Measurements from ENCODE around the gene PASK.

The PASK gene

DNA sequence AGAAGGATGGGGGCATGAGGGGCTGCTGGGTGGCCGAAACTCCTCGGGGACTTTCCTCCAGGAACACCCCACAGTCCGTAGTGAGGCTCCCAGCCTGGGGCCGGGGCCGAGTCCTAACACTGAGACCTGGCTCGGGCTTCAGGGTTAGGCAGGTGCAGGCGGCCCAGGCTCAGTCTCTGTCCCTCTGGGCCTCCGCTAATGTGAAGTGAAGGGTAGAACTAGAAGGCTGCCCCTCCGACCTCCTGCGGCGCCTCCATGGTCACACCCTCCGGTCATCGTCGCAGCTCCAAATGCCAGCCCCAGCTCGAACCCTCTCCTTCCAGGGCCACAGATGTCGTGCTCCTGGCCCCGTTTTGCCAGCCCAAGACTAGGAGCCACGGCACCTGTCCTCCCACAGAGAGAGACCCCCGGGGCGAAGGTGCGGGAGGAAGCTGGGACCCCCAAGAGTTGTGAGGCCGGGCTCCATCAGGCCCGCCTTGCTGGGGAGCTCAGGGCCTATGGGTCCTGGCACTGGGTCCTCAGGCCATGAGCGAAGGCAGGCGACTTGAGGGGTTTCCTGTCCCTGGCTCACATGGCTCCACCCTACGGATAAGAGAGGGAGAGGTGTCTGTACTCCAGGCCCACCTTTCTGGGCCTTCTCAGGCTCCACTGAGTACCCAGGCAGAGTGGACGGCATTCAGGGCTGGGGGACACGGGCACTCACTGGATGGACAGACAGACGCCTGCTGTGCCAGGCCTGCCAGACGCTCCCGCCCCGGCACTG, 40.0 kb upstream of the PASK start:
- no peak overlapping the region for H3K4me3 ChIP-seq (ENCODE audit: low read length)
- H3K36me3 ChIP-seq (ENCODE audit: insufficient read depth, low read depth, low read length), result no peaks in the 10 kb centered on the region
- peaks cover 4% of the 10 kb centered on the region; the same call in 1 of the 2 replicates for H3K4me1 ChIP-seq (ENCODE audit: insufficient read depth, low read length)
- H3K9ac ChIP-seq (ENCODE audit: low read depth, low read length), result no peak overlapping the region
- no peaks in the 10 kb centered on the region for H3K27me3 ChIP-seq (ENCODE audit: insufficient read depth, low read length)
- no peaks in the 10 kb centered on the region for H3K9me3 ChIP-seq (ENCODE audit: insufficient read depth, low read depth, low read length)
- H3K27ac ChIP-seq (ENCODE audit: low read length), result no peak overlapping the region

DNA sequence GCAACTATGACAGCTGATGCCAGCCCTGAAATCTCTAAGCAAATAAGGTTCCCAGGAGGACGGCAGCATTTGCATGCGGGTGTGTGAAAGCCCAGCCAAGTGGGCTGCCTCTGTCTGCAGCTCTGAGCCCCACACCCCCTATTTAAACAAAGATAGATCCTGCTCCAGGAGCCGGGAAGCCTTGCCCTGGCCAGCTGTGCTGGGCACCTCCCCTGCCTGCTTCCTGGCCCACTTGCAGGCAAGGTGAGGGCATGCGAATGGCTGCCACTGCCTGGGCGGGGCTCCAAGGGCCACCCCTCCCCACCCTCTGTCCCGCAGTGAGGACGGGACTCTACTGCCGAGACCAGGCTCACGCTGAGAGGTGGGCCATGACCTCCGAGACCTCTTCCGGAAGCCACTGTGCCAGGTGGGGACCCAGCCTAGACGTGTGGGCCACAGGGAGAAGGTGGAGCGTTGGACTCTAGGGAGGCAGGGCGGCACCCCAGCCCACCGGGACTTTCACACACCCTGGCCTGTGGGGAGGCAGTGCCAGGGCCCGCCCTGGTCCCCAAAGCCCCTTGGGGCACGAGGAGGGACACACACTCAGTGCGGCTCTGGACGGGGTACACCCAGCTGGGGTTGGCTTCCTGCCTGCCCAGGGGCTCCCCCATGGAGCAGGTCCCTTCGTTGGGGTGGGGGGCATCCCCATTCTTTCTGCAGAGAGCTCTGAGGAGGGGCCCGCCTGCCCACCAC, 39.3 kb upstream of the PASK start, which contains the start of gene ANO7:
ANO7 (plus strand) TSS at position 317 of the 732 bp plus-strand sequence. CDS start 1,387 bp downstream, outside the sequence.
- Histone ChIP-seq H3K4me3 (ENCODE audit: low read length) (no peak within 1 kb of the TSS; the same call in 1 of the 2 replicates), H3K4me1 (ENCODE audit: insufficient read depth, low read length) (peaks cover 4% of the 10 kb centered on the region; the same call in 1 of the 2 replicates), H3K9ac (ENCODE audit: low read depth, low read length) (no peak within 1 kb of the TSS), H3K27me3 (ENCODE audit: insufficient read depth, low read length) (no peaks in the 10 kb centered on the region), H3K27ac (ENCODE audit: low read length) (no peak within 1 kb of the TSS), H3K9me3 (ENCODE audit: insufficient read depth, low read depth, low read length) (no peaks in the 10 kb centered on the region), H3K36me3 (ENCODE audit: insufficient read depth, low read depth, low read length) (no peaks in the 10 kb centered on the region)

DNA sequence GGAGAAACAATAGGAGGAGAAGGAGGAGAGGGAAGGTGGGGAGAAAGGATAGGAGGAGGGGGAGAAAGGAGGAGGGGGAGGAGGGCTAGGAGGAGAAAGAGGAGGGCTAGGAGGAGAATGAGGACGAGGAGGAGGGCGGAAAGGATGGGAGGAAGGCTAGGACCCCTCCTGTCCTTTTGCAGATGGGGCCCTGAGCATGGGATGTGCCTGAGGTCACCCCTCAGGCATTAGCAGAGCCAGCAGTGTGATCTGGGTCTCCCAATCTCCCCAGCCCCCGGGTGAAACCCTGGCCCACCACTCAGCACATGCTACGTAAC, 38.6 kb upstream of the PASK start:
- no peak overlapping the region for H3K9ac ChIP-seq (ENCODE audit: low read depth, low read length)
- H3K27me3 ChIP-seq (ENCODE audit: insufficient read depth, low read length), result no peaks in the 10 kb centered on the region
- no peaks in the 10 kb centered on the region for H3K9me3 ChIP-seq (ENCODE audit: insufficient read depth, low read depth, low read length)
- no peaks in the 10 kb centered on the region for H3K36me3 ChIP-seq (ENCODE audit: insufficient read depth, low read depth, low read length)
- no peak overlapping the region for H3K27ac ChIP-seq (ENCODE audit: low read length)
- H3K4me3 ChIP-seq (ENCODE audit: low read length), result no peak overlapping the region; the same call in 1 of the 2 replicates
- H3K4me1 ChIP-seq (ENCODE audit: insufficient read depth, low read length), result peaks cover 4% of the 10 kb centered on the region; the same call in 1 of the 2 replicates

DNA sequence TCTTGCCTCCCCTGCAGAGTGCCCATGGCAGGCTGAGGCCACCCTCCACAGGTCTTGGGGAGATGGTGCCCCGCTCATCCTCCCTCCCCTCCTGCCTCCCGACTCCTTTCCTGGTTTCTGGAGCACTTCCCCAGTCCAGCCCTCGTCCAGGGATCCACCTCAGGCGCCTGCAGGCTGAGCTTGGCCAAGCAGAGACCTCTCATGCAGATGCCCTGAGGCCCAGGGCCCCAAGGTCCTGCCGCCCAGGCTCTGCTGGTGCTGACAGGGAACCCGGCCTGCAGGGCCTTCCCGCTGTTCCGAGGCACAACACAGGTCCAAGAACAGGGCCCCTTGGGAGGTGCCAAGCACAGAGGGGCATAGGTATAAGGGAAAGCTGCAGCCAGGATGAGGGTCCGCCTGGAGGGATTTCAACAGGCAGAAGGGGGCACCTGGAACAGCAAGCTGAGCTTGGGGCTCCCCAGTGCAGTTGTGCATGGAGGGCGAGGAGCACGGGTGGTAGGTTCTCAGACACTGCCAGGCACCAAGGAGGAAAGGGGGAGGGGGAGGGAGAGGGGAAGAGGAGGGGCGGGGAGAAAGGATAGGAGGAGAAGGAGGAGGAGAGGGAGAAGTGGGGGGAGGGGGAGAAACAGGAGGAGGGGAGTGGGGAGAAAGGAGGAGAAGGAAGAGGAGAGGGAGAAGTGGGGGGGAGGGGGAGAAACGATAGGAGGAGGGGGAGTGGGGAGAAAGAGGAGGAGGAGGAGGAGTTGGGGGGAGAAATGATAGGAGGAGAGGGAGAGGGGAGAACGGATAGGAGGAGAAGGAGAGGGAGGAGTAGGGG, 38.0 kb upstream of the PASK start:
- H3K9me3 ChIP-seq (ENCODE audit: insufficient read depth, low read depth, low read length), result no peaks in the 10 kb centered on the region
- H3K4me3 ChIP-seq (ENCODE audit: low read length), result no peak overlapping the region
- H3K27me3 ChIP-seq (ENCODE audit: insufficient read depth, low read length), result no peaks in the 10 kb centered on the region
- H3K4me1 ChIP-seq (ENCODE audit: insufficient read depth, low read length), result peaks cover 4% of the 10 kb centered on the region; the same call in 1 of the 2 replicates
- H3K9ac ChIP-seq (ENCODE audit: low read depth, low read length), result no peak overlapping the region
- H3K27ac ChIP-seq (ENCODE audit: low read length), result no peak overlapping the region
- no peaks in the 10 kb centered on the region for H3K36me3 ChIP-seq (ENCODE audit: insufficient read depth, low read depth, low read length)

DNA sequence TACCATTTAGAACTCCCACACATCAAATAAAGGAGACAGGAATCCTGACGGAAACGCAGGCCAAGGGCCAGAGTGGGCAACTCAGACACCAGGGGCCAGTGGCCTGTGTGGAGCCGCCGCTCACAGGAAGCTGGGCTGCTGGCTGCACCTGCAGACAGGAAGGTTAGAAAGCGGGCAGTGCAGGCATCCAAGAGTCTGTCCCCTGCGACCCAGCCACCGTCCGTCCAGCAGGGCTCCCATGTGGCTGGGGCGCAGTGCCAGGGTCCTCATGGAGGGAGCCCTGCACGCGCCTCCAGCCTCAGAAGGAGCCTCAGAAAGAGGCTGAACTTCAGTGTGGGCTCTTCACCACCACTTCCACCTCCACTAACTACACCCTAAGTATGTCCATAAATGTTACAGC, 36.7 kb upstream of the PASK start:
- H3K4me3 ChIP-seq (ENCODE audit: low read length), result no peak overlapping the region
- no peak overlapping the region for H3K27ac ChIP-seq (ENCODE audit: low read length)

DNA sequence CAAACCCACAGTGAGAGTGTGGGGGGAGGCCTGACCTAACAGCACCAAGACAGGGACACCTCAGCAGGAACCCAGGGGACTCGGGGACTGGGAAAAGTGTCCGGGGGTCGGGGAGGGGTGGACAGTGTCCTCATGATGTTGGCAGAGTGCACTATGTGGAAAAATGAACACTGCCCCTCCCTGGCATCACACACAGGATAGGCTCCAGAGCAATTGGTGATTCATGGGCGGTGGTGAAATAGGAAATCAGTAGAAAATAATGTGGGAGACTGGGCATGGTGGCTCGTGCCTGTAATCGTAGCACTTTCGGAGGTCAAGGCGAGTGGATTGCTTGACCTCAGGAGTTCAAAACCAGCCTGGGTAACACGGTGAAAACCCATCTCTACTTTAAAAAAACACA, 35.6 kb upstream of the PASK start:
- H3K9me3 ChIP-seq (ENCODE audit: insufficient read depth, low read depth, low read length), result no peaks in the 10 kb centered on the region
- H3K9ac ChIP-seq (ENCODE audit: low read depth, low read length), result no peak overlapping the region
- H3K27me3 ChIP-seq (ENCODE audit: insufficient read depth, low read length), result no peaks in the 10 kb centered on the region
- H3K4me3 ChIP-seq (ENCODE audit: low read length), result no peak overlapping the region
- H3K36me3 ChIP-seq (ENCODE audit: insufficient read depth, low read depth, low read length), result no peaks in the 10 kb centered on the region
- no peak overlapping the region for H3K27ac ChIP-seq (ENCODE audit: low read length)
- peaks cover 4% of the 10 kb centered on the region; the same call in 1 of the 2 replicates for H3K4me1 ChIP-seq (ENCODE audit: insufficient read depth, low read length)

More for the DNA sequence above, 36.7 kb upstream of the PASK start:
- Histone ChIP-seq H3K27me3 (ENCODE audit: insufficient read depth, low read length) (no peaks in the 10 kb centered on the region), H3K9ac (ENCODE audit: low read depth, low read length) (no peak overlapping the region), H3K4me1 (ENCODE audit: insufficient read depth, low read length) (peaks cover 4% of the 10 kb centered on the region; the same call in 1 of the 2 replicates), H3K36me3 (ENCODE audit: insufficient read depth, low read depth, low read length) (no peaks in the 10 kb centered on the region), H3K9me3 (ENCODE audit: insufficient read depth, low read depth, low read length) (no peaks in the 10 kb centered on the region)

DNA sequence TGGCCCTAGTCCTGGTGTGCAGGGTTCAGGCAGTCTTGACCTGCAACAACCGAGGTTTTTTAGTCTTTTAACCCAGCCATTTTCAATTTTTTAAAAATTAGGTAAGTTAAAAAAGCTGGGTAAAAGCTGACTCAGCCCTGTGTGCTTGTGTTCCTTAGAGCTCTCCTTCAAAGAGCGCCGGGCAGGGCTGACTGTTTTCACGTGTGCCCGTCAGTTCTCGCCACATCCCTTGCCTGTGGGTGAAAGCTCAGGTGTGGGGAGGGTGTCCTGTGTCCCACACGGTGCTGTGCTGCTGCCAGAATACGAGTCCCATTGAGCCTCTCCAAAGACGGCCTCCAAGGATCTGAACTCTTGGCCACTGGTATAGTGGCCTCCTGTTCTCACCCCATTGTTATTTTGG, 33.9 kb upstream of the PASK start:
- Histone ChIP-seq H3K27me3 (ENCODE audit: insufficient read depth, low read length) (no peaks in the 10 kb centered on the region), H3K4me1 (ENCODE audit: insufficient read depth, low read length) (peaks cover 2% of the 10 kb centered on the region; the same call in 1 of the 2 replicates), H3K27ac (ENCODE audit: low read length) (no peak overlapping the region)

DNA sequence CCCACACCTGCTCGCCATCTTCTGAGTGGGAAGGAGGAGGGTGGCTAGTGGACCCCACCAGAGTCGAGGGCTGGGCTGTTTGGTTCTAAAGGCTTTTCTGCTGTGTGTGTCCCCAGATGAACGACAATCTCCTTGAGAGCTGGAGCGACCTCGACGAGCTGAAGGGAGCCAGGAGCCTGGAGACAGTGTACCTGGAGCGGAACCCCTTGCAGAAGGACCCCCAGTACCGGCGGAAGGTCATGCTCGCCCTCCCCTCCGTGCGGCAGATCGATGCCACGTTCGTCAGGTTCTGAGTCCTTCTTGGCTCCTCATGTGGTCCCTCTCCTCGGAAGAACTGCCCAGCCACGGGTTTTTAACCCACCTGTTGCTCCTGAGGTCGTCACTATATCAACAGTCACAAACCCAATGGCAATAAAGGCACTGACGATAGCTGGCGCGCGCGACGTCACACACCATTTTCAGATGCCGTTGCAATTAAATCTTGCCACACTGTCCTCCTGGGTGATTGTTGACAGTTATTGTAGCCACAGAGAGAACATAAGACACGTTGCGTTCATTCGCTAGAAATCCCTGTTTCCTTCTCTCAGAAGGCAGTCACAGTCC, 33.4 kb upstream of the PASK start:
- H3K9me3 ChIP-seq (ENCODE audit: insufficient read depth, low read depth, low read length), result no peaks in the 10 kb centered on the region
- no peak overlapping the region for H3K4me3 ChIP-seq (ENCODE audit: low read length)
- no peak overlapping the region for H3K9ac ChIP-seq (ENCODE audit: low read depth, low read length)
- no peaks in the 10 kb centered on the region for H3K4me1 ChIP-seq (ENCODE audit: insufficient read depth, low read length)
- no peaks in the 10 kb centered on the region for H3K36me3 ChIP-seq (ENCODE audit: insufficient read depth, low read depth, low read length)
- no peaks in the 10 kb centered on the region for H3K27me3 ChIP-seq (ENCODE audit: insufficient read depth, low read length)
- no peak overlapping the region for H3K27ac ChIP-seq (ENCODE audit: low read length)

More for the DNA sequence above, 33.9 kb upstream of the PASK start:
- no peak overlapping the region for H3K4me3 ChIP-seq (ENCODE audit: low read length)
- no peaks in the 10 kb centered on the region for H3K9me3 ChIP-seq (ENCODE audit: insufficient read depth, low read depth, low read length)
- H3K9ac ChIP-seq (ENCODE audit: low read depth, low read length), result no peak overlapping the region
- no peaks in the 10 kb centered on the region for H3K36me3 ChIP-seq (ENCODE audit: insufficient read depth, low read depth, low read length)

DNA sequence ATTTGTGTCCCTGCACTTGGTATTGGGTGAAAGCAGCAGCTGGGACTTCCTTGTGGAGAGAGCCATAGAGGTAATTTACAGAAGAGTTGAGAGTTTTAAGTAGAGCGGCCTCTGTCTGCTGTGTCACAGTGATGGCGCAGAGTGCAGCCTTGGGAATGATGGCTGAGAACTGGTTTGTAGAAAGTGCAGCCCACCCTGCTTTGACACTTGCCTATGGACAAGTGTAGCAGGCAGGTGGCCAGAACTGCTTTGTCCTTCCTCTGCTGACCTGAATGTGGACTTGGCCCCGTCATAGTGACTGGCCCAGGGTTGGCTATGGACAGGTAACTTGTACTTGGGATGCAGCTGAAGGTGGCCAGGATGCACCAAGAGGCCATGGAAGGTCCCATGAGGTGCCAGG, 32.9 kb upstream of the PASK start:
- no peaks in the 10 kb centered on the region for H3K4me1 ChIP-seq (ENCODE audit: insufficient read depth, low read length)
- no peaks in the 10 kb centered on the region for H3K36me3 ChIP-seq (ENCODE audit: insufficient read depth, low read depth, low read length)
- no peaks in the 10 kb centered on the region for H3K27me3 ChIP-seq (ENCODE audit: insufficient read depth, low read length)
- no peak overlapping the region for H3K27ac ChIP-seq (ENCODE audit: low read length)
- H3K9me3 ChIP-seq (ENCODE audit: insufficient read depth, low read depth, low read length), result no peaks in the 10 kb centered on the region
- no peak overlapping the region for H3K4me3 ChIP-seq (ENCODE audit: low read length)
- no peak overlapping the region for H3K9ac ChIP-seq (ENCODE audit: low read depth, low read length)

DNA sequence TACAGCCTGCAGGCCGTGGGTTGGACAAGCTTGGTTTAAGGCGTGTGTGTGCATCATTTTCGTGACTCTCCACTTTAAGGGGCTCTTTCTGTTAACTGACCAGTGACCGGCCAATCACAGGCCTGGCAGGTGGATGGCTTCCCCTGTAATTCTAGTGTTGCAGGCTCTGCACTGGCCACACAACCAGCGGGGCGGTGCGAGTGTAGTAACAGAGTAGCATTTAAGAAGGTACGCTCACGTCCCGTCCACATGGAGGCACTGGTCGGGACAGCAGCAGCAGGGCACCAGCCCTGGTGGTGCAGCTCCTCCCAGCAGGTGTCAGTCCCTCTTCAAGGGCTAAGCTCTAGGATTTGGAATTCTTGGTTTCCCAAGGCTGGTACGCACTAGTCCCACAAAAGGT, 31.2 kb upstream of the PASK start:
- H3K9ac ChIP-seq (ENCODE audit: low read depth, low read length), result no peak overlapping the region
- H3K4me3 ChIP-seq (ENCODE audit: low read length), result no peak overlapping the region
- H3K9me3 ChIP-seq (ENCODE audit: insufficient read depth, low read depth, low read length), result no peaks in the 10 kb centered on the region
- H3K4me1 ChIP-seq (ENCODE audit: insufficient read depth, low read length), result no peaks in the 10 kb centered on the region
- H3K27ac ChIP-seq (ENCODE audit: low read length), result no peak overlapping the region
- H3K27me3 ChIP-seq (ENCODE audit: insufficient read depth, low read length), result no peaks in the 10 kb centered on the region
- no peaks in the 10 kb centered on the region for H3K36me3 ChIP-seq (ENCODE audit: insufficient read depth, low read depth, low read length)

DNA sequence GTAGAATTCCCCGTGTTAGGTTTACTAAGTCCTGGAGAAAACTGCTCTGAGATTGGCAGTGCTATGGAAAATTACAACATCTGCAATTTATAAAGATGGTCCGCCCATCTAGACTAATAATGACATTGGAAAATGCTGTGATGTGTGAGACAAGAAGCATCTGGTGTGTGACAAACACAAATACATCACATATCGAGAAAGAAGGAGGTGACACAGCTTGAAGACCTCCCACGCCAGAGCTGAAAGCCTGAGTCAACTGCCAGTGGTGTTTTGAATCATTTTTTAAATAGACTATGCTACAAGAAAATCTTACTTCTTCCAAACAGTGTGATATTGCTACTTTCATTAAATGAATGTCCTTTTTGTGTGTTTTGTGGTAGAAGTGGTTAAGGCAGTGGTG, 30.6 kb upstream of the PASK start:
- Histone ChIP-seq H3K4me3 (ENCODE audit: low read length) (no peak overlapping the region), H3K27ac (ENCODE audit: low read length) (no peak overlapping the region), H3K4me1 (ENCODE audit: insufficient read depth, low read length) (no peaks in the 10 kb centered on the region), H3K9me3 (ENCODE audit: insufficient read depth, low read depth, low read length) (no peaks in the 10 kb centered on the region), H3K9ac (ENCODE audit: low read depth, low read length) (no peak overlapping the region), H3K27me3 (ENCODE audit: insufficient read depth, low read length) (no peaks in the 10 kb centered on the region), H3K36me3 (ENCODE audit: insufficient read depth, low read depth, low read length) (no peaks in the 10 kb centered on the region)

Measured in iPS-20b (cell line).